LNCaP clone FGC (cell line): ENCODE results near the gene PRKAR1B.

ENCODE experiments used
- DNase-seq: peaks from one replicate; pipeline ENCODE4 v3.0.0-alpha.2; 2011; ENCODE audit warnings: low read depth
- H3K4me3 ChIP-seq: 2 replicates; pipeline ENCODE4 v1.5.1; 2011; ENCODE audit warnings: mild to moderate bottlenecking, low read depth, low read length, control low read depth
- CTCF ChIP-seq: IDR thresholded peaks from 2 replicates; pipeline ENCODE4 v1.5.1; 2012; ENCODE audit warnings: mild to moderate bottlenecking; ENCODE audit not compliant: control insufficient read depth, insufficient read depth; ENCODE audit errors: extremely low read depth

The PRKAR1B gene

GRCh38 chr7:772005-772294, 44.9 kb upstream of the PRKAR1B start:
- H3K4me3 ChIP-seq: no peak overlapping the region
- DNase-seq: no peak
- no peak for TF ChIP-seq CTCF

GRCh38 chr7:771234-772004, 44.3 kb upstream of the PRKAR1B start:
- DNase-seq: no peak
- no peak for TF ChIP-seq CTCF

GRCh38 chr7:770741-771166, 43.7 kb upstream of the PRKAR1B start:
- H3K4me3 ChIP-seq: no peak overlapping the region
- no peak for TF ChIP-seq CTCF
- no peak for DNase-seq

More at GRCh38 chr7:771234-772004, 44.3 kb upstream of the PRKAR1B start:
- H3K4me3 ChIP-seq: no peak overlapping the region

DNA sequence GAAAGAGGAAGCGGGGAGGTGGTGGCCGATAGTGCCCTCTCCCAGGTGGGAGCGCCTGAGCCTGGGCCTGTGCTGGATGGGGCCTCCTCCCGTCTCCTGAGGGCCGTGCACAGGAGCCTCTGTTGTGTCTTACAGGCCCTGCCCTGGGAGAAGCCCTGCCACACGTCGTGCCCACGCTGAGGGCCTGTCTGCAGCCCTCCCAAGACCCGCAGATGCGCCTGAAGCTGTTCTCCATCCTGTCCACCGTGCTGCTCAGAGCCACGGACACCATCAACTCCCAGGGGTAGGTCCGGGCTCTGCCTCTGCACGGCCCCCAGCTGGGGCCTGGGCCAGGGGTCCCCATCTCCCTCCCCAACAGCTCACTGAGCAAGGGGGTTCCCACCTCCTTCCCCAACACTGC, 43.3 kb upstream of the PRKAR1B start:
- H3K4me3 ChIP-seq: no peak overlapping the region
- DNase-seq: no peak
- no peak for TF ChIP-seq CTCF

- TF ChIP-seq CTCF: 0 out of 2 replicates have a peak, but pooled peaks have one; percentile 12
- DNase-seq: no peak
- peak overlapping the region; percentile 56 for H3K4me3 ChIP-seq
Measured at GRCh38 chr7:768881-769504, 41.9 kb upstream of the PRKAR1B start.

DNA sequence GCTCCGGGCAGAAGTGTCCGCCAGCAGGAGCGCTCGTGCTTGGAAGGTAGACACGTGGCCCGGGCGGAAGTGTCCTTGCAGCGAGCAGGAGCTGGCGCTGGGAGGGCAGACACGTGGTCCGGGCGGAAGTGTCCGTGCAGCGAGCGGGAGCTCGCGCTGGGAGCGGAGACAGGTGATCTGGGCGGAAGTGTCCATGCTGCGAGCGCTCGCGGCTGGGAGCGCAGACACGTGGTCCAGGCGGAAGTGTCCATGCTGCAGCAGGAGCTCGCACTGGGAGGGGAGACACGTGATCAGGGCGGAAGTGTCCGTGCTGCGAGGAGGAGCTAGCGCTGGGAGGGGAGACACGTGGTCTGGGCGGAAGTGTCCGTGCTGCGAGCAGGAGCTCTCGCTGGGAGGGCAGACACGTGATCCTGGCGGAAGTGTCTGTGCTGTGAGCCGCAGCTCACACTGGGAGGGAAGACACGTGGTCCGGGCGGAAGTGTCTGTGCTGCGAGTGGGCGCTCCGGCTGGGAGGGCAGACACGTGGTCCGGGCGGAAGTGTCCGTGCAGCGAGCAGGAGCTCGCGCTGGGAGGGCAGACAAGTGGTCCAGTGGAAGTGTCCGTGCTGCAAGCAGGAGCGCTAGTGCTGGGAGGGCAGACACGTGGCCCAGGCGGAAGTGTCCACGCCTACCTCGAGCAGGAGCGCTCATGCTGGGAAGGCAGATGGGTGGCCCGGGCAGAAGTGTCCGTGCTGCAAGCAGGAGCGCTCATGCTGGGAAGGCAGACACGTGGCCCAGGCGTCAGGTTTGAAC, 41.1 kb upstream of the PRKAR1B start:
- TF ChIP-seq CTCF: no peak
- H3K4me3 ChIP-seq: peak overlapping the region; percentile 56
- peak; percentile 99 for DNase-seq
